Gastrocnemius medialis (tissue), 4 donors: ENCODE data around the gene MRPS18B.

Experiments
- POLR2A ChIP-seq, 2 donors: fragments of 450-650 bp; IDR thresholded peaks; one replicate each; pipeline ENCODE4 v1.6.1; 2017; ENCODE audit warnings: antibody characterized with exemption in 2 of 2, mild to moderate bottlenecking in 2 of 2, moderate library complexity in 2 of 2
- TF ChIP-seq, protein P1 (sequence below), 5 experiments: fragments of 450-650 bp in 3 of 5; fragments of 200-600 bp in 2 of 5; sonication (generic) in 2 of 5; IDR thresholded peaks in 4 of 5; conservative IDR thresholded peaks in 1 of 5; 1 replicate in 4 of 5; 2 replicates in 1 of 5; pipeline ENCODE4 v1.5.1; 2016 to 2019; ENCODE audit warnings: antibody characterized with exemption in 5 of 5, mild to moderate bottlenecking in 3 of 5, moderate library complexity in 3 of 5

DNA sequence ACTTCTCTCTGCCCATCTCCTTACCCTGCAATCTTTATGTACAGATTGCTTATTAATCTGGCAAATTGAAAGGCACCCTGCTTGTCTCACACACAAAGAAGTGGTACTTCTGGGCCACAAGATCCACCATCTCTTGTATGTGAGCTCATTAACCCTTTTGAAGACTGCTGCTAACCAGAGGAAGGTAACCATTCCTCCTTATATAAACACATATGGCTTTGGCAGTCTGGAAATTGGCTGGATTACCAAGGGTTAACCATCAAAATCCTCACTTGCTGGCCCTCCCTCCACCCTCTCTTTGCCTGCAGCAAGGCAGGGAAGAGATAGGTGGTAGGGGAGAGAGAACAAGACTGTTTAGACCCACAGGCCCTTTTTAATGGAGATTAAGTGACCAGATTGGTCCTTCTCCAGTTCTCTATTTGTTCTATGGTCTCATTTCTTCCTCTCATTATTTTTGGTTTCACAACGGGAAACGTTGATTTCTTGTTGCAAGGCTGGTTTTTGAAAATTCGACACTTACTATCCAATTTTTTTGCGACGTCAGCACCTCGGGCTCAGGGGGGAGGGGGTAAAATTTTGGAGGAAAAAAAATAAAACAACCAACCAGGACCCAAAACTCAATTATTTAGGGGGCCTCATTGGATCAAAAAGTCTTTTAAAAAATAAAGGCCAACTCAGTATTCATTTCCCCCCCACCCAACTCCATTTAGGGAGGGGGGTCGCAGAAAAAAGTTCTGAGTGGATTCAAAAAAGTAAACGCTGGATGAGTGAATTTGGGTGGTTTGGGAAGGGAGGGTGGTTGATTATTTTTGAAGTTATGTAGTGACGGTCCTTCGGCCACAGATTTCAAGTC, 1.5 kb upstream of the MRPS18B start:
- no peak for TF ChIP-seq POLR2A (IDR thresholded peaks at IDR 0.05)
- TF ChIP-seq, protein P1, sequence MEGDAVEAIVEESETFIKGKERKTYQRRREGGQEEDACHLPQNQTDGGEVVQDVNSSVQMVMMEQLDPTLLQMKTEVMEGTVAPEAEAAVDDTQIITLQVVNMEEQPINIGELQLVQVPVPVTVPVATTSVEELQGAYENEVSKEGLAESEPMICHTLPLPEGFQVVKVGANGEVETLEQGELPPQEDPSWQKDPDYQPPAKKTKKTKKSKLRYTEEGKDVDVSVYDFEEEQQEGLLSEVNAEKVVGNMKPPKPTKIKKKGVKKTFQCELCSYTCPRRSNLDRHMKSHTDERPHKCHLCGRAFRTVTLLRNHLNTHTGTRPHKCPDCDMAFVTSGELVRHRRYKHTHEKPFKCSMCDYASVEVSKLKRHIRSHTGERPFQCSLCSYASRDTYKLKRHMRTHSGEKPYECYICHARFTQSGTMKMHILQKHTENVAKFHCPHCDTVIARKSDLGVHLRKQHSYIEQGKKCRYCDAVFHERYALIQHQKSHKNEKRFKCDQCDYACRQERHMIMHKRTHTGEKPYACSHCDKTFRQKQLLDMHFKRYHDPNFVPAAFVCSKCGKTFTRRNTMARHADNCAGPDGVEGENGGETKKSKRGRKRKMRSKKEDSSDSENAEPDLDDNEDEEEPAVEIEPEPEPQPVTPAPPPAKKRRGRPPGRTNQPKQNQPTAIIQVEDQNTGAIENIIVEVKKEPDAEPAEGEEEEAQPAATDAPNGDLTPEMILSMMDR (IDR thresholded peaks at IDR 0.05 in 4 of 5, conservative IDR thresholded peaks at IDR 0.05 in 1 of 5), result no peak
